ENCODE data around the gene TMUB1. TPM values are rescaled to one million over a fixed set of nuclear protein-coding genes. Genes with fewer than 3 reads are reported as not detected.

TMUB1 gene
- total and polyA plus RNA-seq, 12 donors: 5.2 to 152 (median 43.4) TPM

- Histone ChIP-seq H3K36me3 (replicated peaks in 1 of 2) (no peaks in the 10 kb centered on the region), H3K4me1 (replicated peaks in 1 of 2) (peaks cover 29 to 41% of the 10 kb centered on the region in 2 donors), H3K27ac (no peak overlapping the region), H3K27me3 (no peaks in the 10 kb centered on the region), H3K9me3 (replicated peaks in 1 of 3) (no peaks in the 10 kb centered on the region), H3K4me3 (peak overlapping the region; percentile 12 to 98 (median 57))
- peak in 1 of 7 donors; percentile 36 for DNase-seq
- WGBS, 4 donors: 18 to 44% (median 36%) methylated on average over 17 to 29 of the region's 29 CpGs
- no peak for TF ChIP-seq CTCF (IDR thresholded peaks at IDR 0.05)
- intact Hi-C loops (cut with DNase I): no loop called here
Measured at GRCh38 chr7:151056666-151057505, 26.4 kb downstream of the TMUB1 start.

GRCh38 chr7:151056283-151056665 is 27.0 kb downstream of the TMUB1 start:
- TF ChIP-seq POLR2A (IDR thresholded peaks at IDR 0.05): no peak
- no peak for TF ChIP-seq CTCF (IDR thresholded peaks at IDR 0.05)

GRCh38 chr7:151053751-151054150 is 29.5 kb downstream of the TMUB1 start:
- Histone ChIP-seq H3K27me3 (no peaks in the 10 kb centered on the region), H3K9me3 (replicated peaks in 1 of 3) (no peaks in the 10 kb centered on the region), H3K4me3 (no peak overlapping the region), H3K27ac (no peak overlapping the region), H3K36me3 (replicated peaks in 1 of 2) (no peaks in the 10 kb centered on the region), H3K4me1 (replicated peaks in 1 of 2) (peaks cover 5 to 20% of the 10 kb centered on the region in 2 donors)
- intact Hi-C loops (cut with DNase I): no loop called here
- no peak for DNase-seq
- WGBS, 4 donors: 88 to 92% (median 89%) methylated on average over 3 to 8 of the region's 8 CpGs
- no peak for TF ChIP-seq CTCF (IDR thresholded peaks at IDR 0.05)
- no peak for TF ChIP-seq POLR2A (IDR thresholded peaks at IDR 0.05)

More at GRCh38 chr7:151056283-151056665, 27.0 kb downstream of the TMUB1 start:
- DNase-seq: no peak
- Histone ChIP-seq H3K27me3 (no peaks in the 10 kb centered on the region), H3K4me3 (no peak overlapping the region), H3K9me3 (replicated peaks in 1 of 3) (no peaks in the 10 kb centered on the region), H3K4me1 (replicated peaks in 1 of 2) (peaks cover 23 to 35% of the 10 kb centered on the region in 2 donors), H3K36me3 (replicated peaks in 1 of 2) (no peaks in the 10 kb centered on the region), H3K27ac (no peak overlapping the region)
- 87 to 96% (median 90%) methylated on average over 3 to 6 of the region's 6 CpGs for WGBS, 4 donors
- intact Hi-C loops (cut with DNase I): no loop called here

- WGBS, 4 donors: 76 to 96% (median 80%) methylated on average over 2 to 4 of the region's 4 CpGs
- Histone ChIP-seq H3K27ac (no peak overlapping the region), H3K27me3 (no peaks in the 10 kb centered on the region), H3K36me3 (replicated peaks in 1 of 2) (no peaks in the 10 kb centered on the region), H3K4me1 (replicated peaks in 1 of 2) (peaks cover 0 to 15% of the 10 kb centered on the region in 2 donors), H3K9me3 (replicated peaks in 1 of 3) (no peaks in the 10 kb centered on the region), H3K4me3 (no peak overlapping the region)
- TF ChIP-seq CTCF (IDR thresholded peaks at IDR 0.05) (no peak), POLR2A (IDR thresholded peaks at IDR 0.05) (no peak)
- no peak for DNase-seq
- intact Hi-C loops (cut with DNase I): no loop called here
Measured at GRCh38 chr7:151053096-151053495, 30.2 kb downstream of the TMUB1 start.
